Heart left ventricle (tissue), 13 donors: Measurements from ENCODE around the gene MCC.

Experiments used
- POLR2A ChIP-seq, 2 donors: fragments of 450-650 bp; IDR thresholded peaks; one replicate each; pipeline ENCODE4 v1.6.1; 2017; ENCODE audit warnings: antibody characterized with exemption in 2 of 2, mild to moderate bottlenecking in 2 of 2, moderate library complexity in 2 of 2
- TF ChIP-seq, protein P1 (sequence below), 12 donors: fragments of 200-600 bp; sonication (generic) in 4 of 12; IDR thresholded peaks; one replicate each; pipeline versions ENCODE4 v1.5.0 to v1.8.0; 2018 to 2022; ENCODE audit warnings: antibody characterized with exemption in 12 of 12, mild to moderate bottlenecking in 5 of 12
- donor health status: ischemic (EF 13 %, LVEDD 7.1; RV severe dilation, severe dysfunction).
- donor health status: DM: no; HTN: yes; CAD: no.
- donor health status: DM: no; HTN: no; CAD: no.
- donor health status: ischemic (EF 25% LVEDD 6.9; RV normal size, moderate dysfunction).
- donor health status: ischemic (EF 25% LVEDD 5.7; RV mildly dilated, moderate dysfunction).
- donor health status: ischemic (EF 35%, LVEDD 5.7; RV mildly dilated, moderate dysfunction).
- donor health status: nonischemic (EF 11% LVEDD 7.7; RV severe dilation, severe dysfunction).
- donor health status: DM: yes; HTN: yes; CAD: no.
- donor health status: PGD.
- donor health status: ischemic (EF 29% LVEDD 5.4; RV normal size, mild dysfunction).
- donor health status: nonischemic (EF 23%, LVEDD 6.1; RV moderate dilation, normal function).

DNA sequence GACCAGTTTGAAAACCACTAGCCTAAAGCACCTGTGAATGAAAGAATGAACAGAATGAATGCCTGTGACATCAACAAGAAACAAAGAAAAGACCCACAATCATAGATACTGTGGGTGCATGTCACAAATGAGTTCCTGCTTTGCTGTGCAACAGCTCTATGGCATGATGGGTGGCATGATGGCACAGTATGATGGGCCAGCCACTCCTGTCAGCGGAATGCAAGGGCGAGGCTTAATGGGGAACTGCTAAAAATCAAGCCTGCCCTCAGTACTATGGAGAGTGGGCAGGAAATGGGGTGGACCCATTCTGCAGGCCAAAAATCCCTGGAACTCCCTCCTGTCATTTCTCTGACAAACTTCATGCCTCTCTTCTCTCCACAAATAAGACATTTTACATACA, 422.6 kb downstream of the MCC start:
- TF ChIP-seq POLR2A (IDR thresholded peaks at IDR 0.05), result no peak
- TF ChIP-seq, protein P1, sequence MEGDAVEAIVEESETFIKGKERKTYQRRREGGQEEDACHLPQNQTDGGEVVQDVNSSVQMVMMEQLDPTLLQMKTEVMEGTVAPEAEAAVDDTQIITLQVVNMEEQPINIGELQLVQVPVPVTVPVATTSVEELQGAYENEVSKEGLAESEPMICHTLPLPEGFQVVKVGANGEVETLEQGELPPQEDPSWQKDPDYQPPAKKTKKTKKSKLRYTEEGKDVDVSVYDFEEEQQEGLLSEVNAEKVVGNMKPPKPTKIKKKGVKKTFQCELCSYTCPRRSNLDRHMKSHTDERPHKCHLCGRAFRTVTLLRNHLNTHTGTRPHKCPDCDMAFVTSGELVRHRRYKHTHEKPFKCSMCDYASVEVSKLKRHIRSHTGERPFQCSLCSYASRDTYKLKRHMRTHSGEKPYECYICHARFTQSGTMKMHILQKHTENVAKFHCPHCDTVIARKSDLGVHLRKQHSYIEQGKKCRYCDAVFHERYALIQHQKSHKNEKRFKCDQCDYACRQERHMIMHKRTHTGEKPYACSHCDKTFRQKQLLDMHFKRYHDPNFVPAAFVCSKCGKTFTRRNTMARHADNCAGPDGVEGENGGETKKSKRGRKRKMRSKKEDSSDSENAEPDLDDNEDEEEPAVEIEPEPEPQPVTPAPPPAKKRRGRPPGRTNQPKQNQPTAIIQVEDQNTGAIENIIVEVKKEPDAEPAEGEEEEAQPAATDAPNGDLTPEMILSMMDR (IDR thresholded peaks at IDR 0.05), result no peak
